HCT116 (cell line): ENCODE results near the gene BAX.

ENCODE experiments used
- ATF3 ChIP-seq: IDR thresholded peaks from 2 replicates; pipeline ENCODE4 v1.6.1; 2012
- CTCF ChIP-seq, 3 experiments: fragments of 200-600 bp in 1 of 3; sonication (generic) in 1 of 3; IDR thresholded peaks in 2 of 3; conservative IDR thresholded peaks in 1 of 3; 2 replicates each; pipeline ENCODE4 v1.5.1; 2012 to 2017; ENCODE audit warnings: low read depth in 2 of 3, low read length in 2 of 3, antibody characterized with exemption in 1 of 3, borderline replicate concordance in 1 of 3, control low read depth in 1 of 3, mild to moderate bottlenecking in 1 of 3, mixed read lengths in 1 of 3, mixed run types in 1 of 3, moderate library complexity in 1 of 3; ENCODE audit not compliant: insufficient read depth in 1 of 3
- EGR1 ChIP-seq: IDR thresholded peaks from 2 replicates; pipeline ENCODE4 v1.6.1; 2012; ENCODE audit warnings: low read depth
- EZH2 ChIP-seq: fragments of 200-600 bp; sonication (generic); IDR thresholded peaks from 2 replicates; pipeline ENCODE4 v1.6.1; 2017; ENCODE audit warnings: antibody characterized with exemption, mixed run types
- EZH2phosphoT487 ChIP-seq: fragments of 200-600 bp; IDR thresholded peaks from 2 replicates; pipeline ENCODE4 v1.6.1; 2018; ENCODE audit warnings: antibody characterized with exemption, borderline replicate concordance
- FOSL1 ChIP-seq: IDR thresholded peaks from 2 replicates; pipeline ENCODE4 v1.6.1; 2012; ENCODE audit warnings: low read depth
- POLR2A ChIP-seq: IDR thresholded peaks from 2 replicates; pipeline ENCODE4 v1.7.0; 2011; ENCODE audit warnings: borderline replicate concordance; ENCODE audit not compliant: insufficient read depth, insufficient read length; ENCODE audit errors: extremely low read depth
- POLR2AphosphoS5 ChIP-seq: IDR thresholded peaks from 2 replicates; pipeline ENCODE4 v1.6.1; 2011; ENCODE audit warnings: mild to moderate bottlenecking, low read depth, low read length, moderate library complexity
- RAD21 ChIP-seq: IDR thresholded peaks from 2 replicates; pipeline ENCODE4 v1.6.1; 2012; ENCODE audit warnings: low read depth, mild to moderate bottlenecking
- REST ChIP-seq: IDR thresholded peaks from 2 replicates; pipeline ENCODE4 v1.6.1; 2012; ENCODE audit warnings: low read depth
- SIN3A ChIP-seq: IDR thresholded peaks from 2 replicates; pipeline ENCODE4 v1.6.1; 2012; ENCODE audit warnings: low read depth
- SP1 ChIP-seq: IDR thresholded peaks from 2 replicates; pipeline ENCODE4 v1.6.1; 2012; ENCODE audit warnings: low read depth
- ZNF274 ChIP-seq: fragments of 200-500 bp; sonication (Bioruptor generic); IDR thresholded peaks from 2 replicates; pipeline ENCODE4 v1.6.1; 2014; ENCODE audit warnings: mild to moderate bottlenecking, low read depth, low read length, inconsistent platforms
- TF ChIP-seq, protein P1 (sequence below): IDR thresholded peaks from 2 replicates; pipeline ENCODE4 v1.6.1; 2012

DNA sequence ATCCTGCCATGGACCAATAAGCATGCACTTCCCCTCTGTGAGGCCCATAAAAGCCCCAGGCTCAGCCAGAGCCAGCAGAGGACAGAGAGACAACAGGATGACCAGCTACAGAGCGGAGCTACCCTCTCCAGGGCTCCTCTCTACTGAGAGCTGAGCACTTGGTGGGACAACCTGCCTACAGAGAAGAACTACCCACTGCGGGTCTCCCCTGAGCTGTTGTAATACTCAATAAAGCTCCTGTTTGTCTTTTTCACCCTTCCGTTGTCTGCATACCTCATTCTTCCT, 7.5 kb upstream of the BAX start:
- TF ChIP-seq, protein P1, sequence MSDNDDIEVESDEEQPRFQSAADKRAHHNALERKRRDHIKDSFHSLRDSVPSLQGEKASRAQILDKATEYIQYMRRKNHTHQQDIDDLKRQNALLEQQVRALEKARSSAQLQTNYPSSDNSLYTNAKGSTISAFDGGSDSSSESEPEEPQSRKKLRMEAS, result no peak
- TF ChIP-seq CTCF (IDR thresholded peaks at IDR 0.05 in 2 of 3, conservative IDR thresholded peaks at IDR 0.05 in 1 of 3; ENCODE audit: borderline replicate concordance in 1 of 3, insufficient read depth in 1 of 3, low read depth in 2 of 3, low read length in 2 of 3) (no peak), POLR2A (no peak), EGR1 (no peak), RAD21 (no peak), POLR2AphosphoS5 (no peak), FOSL1 (no peak), ATF3 (no peak), REST (no peak), EZH2 (no peak), SP1 (no peak), SIN3A (no peak), EZH2phosphoT487 (no peak), ZNF274 (no peak)
